AG09319 (cell line): ENCODE data around the gene KCNG2.

ENCODE experiments used
- DNase-seq: peaks from one replicate; pipeline ENCODE4 v3.0.0-alpha.2; 2010; ENCODE audit warnings: low read depth; ENCODE audit errors: extremely low read depth
- CTCF ChIP-seq: IDR thresholded peaks from 2 replicates; pipeline ENCODE4 v1.5.1; 2011; ENCODE audit warnings: low read depth, mild to moderate bottlenecking, inconsistent platforms, low read length, moderate library complexity

Gene KCNG2

GRCh38 chr18:79897940-79898625 is 100.3 kb downstream of the KCNG2 start:
- no peak for DNase-seq
- TF ChIP-seq CTCF = no peak

GRCh38 chr18:79898952-79899608 is 101.3 kb downstream of the KCNG2 start:
- no peak for TF ChIP-seq CTCF
- DNase-seq = no peak

DNA sequence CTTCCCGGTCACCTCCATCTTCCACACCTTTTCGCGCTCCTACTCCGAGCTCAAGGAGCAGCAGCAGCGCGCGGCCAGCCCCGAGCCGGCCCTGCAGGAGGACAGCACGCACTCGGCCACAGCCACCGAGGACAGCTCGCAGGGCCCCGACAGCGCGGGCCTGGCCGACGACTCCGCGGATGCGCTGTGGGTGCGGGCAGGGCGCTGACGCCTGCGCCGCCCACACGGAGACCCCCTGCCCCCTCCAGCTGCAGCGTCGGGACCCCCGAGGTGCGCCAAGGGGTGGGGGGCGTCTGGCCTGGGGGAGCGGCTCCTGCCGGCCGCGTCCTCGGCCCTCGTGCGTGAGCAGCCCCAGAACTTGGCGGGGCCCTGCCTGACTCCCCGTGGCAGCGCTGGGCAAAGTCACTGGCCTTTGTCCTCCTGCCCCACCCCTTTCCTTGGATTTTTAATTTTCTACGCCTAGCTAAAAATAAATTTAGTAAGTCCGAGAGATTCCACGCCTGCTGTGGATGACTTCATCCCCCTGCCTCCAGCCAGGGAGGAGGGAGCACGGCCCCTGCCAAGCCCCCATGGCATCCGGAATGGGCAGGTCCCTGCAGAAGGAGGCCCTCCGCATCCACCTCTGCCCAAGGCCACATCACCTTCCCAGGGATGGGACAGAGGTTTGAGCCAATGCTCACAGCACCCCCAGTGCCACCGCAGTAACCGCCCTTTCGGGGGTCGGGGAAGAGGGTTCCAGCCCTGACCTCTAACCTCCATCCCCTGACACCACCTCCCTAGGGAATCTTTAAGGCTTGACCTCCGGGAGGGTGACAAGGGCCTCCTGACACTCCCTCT is 102.1 kb downstream of the KCNG2 start:
- no peak for TF ChIP-seq CTCF
- DNase-seq = no peak

DNA sequence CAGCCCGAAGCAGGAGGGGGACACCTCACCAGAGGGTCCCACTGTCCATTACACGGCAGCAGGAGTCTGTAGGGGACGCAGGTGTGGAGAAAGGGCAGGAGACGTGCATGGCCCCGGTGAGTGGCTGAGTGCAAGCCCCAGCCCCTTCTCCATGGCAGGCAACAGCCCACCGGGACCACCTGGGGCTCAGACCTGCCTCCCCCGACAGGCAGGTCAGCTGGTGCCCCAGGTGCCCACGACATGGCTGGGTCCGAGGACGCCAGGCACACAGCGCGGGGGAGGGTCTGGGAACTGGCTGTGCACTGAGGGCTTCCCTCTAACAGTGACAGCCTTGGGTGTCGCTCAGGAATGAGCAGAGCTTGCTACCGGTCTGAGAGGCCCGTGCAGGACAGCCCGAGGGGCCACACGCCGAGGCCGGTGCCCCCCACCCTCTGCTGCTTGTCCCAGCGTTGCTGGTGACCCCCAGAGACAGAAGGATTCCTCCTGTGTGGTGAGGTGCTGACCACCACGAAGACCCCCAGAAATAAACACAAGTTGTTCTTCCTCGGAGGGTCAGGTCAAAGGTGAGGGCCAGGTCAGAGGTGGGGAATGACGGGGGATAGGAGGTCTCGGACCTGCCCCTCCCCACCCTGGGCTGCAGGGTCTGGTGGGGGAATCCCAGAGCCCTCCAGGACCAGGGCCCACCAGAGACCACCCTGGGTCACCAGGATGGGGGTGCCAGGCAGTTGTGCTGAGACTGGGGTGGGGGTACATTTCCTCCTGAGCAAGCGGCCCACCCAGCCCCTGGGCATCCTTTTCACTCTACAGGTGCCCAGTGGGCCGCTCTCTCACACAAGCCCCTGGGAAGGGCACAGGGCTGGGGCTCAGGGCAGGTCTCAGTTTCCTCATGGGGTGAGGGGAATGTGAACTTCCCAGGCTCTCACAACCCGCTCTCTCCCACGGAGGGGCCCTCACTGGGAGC is 103.2 kb downstream of the KCNG2 start:
- DNase-seq = no peak
- TF ChIP-seq CTCF = no peak

DNA sequence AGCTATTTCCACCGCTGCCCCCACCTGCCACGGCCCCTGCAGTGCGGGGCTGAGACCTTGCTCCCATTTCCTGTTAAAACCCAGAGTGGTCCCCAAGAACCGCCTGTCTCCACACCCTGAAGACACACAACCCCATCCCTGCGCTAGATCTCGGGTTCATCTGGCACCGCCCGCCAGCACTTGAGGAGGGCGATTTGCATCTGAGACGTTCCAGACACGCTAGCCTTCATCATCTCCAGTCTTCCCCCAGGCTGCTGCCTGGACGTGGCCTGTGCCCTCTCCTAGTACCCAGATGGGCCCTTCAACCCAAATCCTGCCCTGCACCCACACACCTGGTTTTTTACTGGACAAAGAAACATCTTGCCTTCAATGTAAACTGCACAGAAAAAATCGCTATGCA is 103.9 kb downstream of the KCNG2 start:
- TF ChIP-seq CTCF = no peak
- DNase-seq = no peak

DNA sequence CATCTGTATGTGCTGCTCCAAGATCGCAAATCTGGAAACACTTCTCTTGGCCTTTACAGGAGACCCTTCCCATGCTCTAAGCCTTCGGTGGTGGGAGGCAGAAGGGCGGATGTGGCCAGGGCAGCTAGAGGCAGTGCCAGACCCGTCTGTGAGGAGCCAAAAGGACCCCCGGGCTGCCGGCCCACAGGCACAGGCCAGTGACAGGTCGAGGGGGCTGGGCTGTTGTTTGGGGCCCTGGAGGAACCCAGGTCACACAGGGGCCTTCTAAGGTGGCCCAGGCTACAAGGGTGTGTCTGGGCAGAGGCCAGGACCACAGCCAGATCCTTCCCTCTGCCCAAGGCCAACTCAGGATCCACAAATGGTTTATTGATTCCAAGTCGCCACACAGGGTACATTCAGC is 104.3 kb downstream of the KCNG2 start:
- TF ChIP-seq CTCF = no peak
- DNase-seq = no peak
